HG03442 (cell line): Measurements from ENCODE around the gene LUZP2.

Experiments used
- ATAC-seq: cut with Tn5 transposase; IDR thresholded peaks from one replicate; pipeline ENCODE4 v1.9.1; 2021; ENCODE audit warnings: mild to moderate bottlenecking, moderate library complexity; ENCODE audit not compliant: unreplicated experiment

The LUZP2 gene

DNA sequence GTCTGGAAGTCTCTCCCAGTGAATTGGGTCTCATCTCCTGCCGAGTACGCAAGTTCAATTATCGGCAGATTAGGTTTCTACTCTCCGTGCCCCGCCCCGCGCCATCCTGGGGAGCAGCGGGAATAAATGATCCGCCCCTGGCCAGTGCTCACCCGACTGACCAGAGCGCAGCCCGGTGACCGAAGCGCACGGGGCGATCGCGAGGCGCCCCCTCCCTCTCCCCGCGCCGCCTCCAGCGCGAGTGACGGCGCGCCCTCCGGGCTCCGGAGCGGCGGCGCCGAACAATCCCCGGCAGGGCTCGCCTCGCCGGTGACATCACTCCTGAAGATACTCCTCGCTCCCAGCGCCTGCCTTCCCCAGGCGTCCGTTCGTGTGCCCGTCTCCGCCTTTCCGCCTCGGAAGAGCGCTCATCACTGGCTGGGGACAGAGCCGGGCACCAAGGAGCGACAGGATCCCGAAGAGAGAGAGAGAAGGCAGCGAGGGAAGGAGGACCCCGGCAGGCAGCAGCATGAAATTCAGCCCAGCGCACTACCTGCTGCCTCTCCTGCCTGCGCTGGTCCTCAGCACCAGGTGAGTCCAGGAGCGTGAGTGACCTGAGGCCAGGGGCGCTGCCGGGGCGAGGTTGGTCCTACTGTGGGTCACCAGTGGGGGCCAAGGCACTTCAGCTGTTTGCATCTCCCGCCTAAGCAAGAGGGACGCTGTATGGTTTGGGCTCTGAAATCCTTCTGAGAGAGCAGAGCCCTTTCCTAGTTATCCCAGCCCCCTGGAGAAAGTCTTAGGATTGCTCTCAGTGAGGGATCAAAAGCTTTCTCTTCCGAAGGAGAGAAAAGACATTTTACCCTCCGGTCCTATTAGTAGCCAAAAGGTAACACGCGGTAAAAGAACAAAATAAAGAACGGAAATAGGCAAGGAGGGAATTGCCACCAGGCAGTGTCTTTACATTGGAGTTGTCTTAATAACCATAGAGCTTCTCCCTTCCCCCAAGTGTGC, at the start of gene LUZP2:
Gene LUZP2 (plus strand): TSS at position 318 of the 990 bp plus-strand sequence.
- no peak for ATAC-seq

DNA sequence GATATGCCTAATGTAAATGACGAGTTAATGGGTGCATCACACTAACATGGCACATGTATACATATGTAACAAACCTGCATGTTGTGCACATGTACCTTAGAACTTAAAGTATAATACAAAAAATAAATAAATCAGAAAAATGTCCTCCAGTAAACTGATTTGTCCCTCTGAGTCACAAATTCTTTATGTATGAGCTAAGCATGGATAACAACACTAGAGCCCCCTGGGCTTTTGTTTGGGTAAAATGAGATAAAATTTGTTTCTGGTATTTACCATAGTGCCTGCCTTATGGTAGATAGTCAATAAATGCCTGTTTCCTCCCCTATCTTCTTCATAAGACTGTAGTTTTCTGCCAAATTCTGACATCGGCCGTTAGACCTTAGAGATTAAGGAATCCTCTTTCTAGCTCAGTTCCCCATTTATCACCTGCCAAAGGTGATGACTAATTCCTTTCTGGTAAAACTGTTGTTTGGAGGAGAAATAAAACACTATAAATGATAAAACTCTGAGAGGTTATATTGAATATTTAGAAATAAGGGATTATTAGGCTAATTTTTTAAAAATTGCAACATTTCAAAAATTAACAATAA, 43.6 kb upstream of the LUZP2 start:
- no peak for ATAC-seq

- no peak for ATAC-seq
Observed at GRCh38 chr11:24457985-24458384, 38.9 kb upstream of the LUZP2 start.

DNA sequence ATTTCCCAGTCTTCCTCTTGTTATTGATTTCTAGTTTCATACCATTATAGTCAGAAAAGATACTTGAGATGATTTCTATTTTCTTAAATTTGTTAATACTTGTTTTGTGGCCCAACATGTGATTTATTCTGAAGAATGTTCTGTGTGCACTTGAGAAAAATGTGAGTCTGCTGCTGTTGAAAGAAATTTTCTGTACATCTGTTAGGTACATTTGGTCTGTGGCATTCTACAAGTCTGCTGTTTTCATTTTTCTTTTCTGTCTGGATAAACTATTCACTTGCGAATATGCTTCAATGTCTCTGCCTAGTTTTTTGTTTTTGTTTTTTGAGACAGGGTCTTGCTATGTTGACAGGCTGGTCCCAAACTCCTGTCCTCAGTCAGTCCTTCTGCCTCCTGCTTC, 26.4 kb upstream of the LUZP2 start:
- no peak for ATAC-seq

GRCh38 chr11:24471084-24471483, 25.8 kb upstream of the LUZP2 start:
- ATAC-seq: no peak

DNA sequence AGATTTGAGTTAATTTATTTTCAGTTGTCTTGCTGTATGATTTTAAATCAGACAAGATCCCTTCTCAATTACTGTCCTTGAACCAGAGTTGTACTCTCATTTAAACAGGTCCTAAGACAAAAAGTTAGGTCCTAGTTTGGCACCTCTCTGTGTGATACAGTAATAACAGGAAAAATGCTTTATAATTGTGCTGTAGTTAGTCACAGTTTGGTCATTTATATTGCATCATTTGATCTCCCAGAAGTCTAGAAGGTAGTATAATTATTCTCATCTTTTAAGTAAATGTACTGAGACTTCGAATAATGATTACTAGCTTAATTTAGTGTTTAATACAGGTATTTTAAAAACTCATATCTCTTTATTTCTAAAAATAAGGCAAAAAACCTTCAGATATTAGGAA, 18.1 kb upstream of the LUZP2 start:
- no peak for ATAC-seq

DNA sequence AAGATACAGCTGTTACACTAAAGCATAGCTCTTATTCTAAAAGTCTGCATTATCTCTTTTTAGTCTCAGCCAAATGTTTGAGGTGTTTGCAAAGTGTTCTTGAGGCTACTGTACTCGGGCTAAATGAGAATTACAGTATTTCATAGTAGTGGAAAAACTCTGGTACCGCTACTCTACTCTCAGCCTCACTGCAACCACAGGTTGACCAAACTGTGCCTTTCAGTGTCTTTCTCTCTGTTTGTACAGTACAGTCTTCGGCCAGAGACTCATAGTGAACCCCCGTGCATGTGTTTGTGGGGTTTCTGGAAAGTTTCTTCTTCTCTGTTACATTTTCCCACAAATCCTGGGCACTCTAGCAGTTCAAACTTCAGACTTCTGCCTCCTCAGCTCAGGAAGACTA, 7.4 kb upstream of the LUZP2 start:
- ATAC-seq: no peak

GRCh38 chr11:24496386-24496735, 492 bp upstream of the LUZP2 start:
- no peak for ATAC-seq

- no peak for ATAC-seq
Observed at GRCh38 chr11:24497831-24498230, 978 bp downstream of the LUZP2 start.

DNA sequence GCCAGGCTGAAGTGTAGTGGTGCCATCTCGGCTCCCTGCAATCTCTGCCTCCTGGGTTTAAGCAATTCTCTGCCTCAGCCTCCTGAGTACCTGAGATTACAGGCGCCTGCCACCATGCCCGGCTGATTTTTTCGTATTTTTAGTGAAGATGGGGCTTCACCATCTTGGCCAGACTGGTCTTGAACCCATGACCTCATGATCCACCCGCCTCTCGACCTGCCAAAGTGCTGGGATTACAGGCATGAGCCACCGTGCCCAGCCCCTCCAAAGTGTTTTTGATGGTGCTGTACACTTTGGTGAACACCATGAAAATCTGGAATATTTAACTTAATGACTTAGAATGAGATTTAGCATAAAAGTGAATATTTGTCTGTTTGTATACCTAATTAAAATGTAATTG, 5.6 kb downstream of the LUZP2 start:
- no peak for ATAC-seq

GRCh38 chr11:24509114-24509513, 12.3 kb downstream of the LUZP2 start:
- ATAC-seq: peak; percentile 60

DNA sequence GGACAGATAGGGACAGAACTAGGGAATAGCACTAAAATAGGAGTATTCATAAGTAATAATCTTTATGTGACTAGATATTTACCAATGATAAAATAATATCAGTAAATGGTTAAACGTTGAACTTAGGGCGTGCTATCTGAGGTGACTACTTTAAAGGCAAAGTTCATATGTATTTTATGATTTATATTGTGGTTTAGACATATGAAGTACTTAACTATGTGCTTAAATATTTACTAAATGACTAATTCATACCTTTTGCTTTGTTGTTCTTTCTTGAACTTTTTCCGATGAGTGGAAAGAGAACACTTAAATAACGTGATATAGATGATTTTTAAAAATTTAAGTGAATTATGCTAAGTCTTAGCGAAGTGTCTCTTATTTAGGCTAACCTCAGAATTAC, 14.7 kb downstream of the LUZP2 start:
- ATAC-seq: no peak

GRCh38 chr11:24513479-24514218, 16.8 kb downstream of the LUZP2 start:
- no peak for ATAC-seq

DNA sequence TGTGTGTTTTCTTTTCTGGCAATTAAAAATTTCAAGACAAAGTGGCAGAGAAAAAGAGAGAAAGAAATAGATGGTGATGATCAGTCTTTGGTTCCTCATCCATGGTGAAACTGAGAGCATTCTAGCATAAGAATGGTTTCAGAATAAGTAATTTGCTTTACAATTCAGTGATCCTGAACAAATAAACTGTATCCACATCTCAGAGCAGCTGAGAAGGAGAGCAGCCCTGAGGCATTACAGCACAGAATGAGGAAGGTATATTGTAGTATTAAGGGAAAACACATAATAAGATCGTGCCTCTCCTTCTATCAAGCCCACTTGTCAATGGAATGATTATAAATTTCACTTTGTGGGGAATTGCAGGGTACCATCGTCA, 17.4 kb downstream of the LUZP2 start:
- ATAC-seq: peak; percentile 97

GRCh38 chr11:24515632-24516031, 18.8 kb downstream of the LUZP2 start:
- ATAC-seq: no peak

DNA sequence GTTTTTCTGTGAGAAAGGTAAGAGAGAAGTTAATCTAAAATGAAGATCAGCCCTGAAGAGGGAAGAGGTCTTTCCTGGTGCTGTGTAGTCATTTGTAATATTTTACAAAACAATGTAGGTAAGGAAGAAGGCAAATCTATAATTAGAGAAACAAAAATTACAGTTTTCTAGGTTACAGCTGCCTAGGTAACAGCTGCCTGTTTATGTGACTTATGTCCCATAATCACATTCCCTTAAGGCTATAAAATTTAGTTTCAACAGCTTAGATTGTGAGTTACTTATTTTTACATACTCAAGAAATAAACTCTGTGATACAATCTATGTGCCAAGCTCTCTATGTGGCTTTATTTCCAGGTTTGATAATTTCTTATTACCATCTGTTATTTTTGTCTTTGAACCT, 19.8 kb downstream of the LUZP2 start:
- ATAC-seq: no peak

GRCh38 chr11:24521601-24522000, 24.7 kb downstream of the LUZP2 start:
- no peak for ATAC-seq

- no peak for ATAC-seq
Observed at GRCh38 chr11:24524156-24524555, 27.3 kb downstream of the LUZP2 start.

GRCh38 chr11:24531528-24531927, 34.7 kb downstream of the LUZP2 start:
- ATAC-seq: no peak

DNA sequence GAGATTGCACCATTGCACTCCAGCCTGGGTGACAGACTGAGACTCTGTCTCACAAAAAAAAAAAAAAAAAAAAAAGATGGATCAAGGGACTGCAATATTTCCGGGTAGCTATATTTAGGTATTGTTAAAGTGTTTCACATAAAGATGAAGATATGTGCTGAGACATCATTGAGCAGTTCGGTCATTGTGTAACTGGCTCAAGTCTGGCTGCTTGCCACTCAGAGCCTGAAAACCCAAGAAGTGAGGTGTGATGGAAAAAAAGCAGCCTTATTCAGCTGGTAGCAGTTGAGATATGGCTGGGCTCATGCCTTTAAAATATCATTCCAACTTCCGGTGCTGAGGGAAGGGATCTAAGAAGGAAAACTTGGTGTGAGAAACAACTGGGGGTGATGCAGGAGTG, 46.9 kb downstream of the LUZP2 start:
- no peak for ATAC-seq

GRCh38 chr11:24556693-24557092, 59.8 kb downstream of the LUZP2 start:
- ATAC-seq: no peak

GRCh38 chr11:24559315-24559714, 62.5 kb downstream of the LUZP2 start:
- no peak for ATAC-seq
